Panc1 (cell line): ENCODE results near the gene COL13A1.

ENCODE experiments used
- CTCF ChIP-seq: fragments of 450-650 bp; IDR thresholded peaks from 2 replicates; pipeline ENCODE4 v1.5.1; 2017; ENCODE audit warnings: mild to moderate bottlenecking
- POLR2AphosphoS5 ChIP-seq: IDR thresholded peaks from 2 replicates; pipeline ENCODE4 v1.6.1; 2012; ENCODE audit warnings: mild to moderate bottlenecking, low read depth, low read length, moderate library complexity
- TCF7L2 ChIP-seq: IDR thresholded peaks from 2 replicates; pipeline ENCODE4 v1.6.1; 2011; ENCODE audit warnings: mild to moderate bottlenecking, low read depth, low read length, inconsistent platforms

- no peak for TF ChIP-seq POLR2AphosphoS5
- TF ChIP-seq CTCF = no peak
- no peak for TF ChIP-seq TCF7L2
Observed at GRCh38 chr10:69888882-69889584, 87.3 kb downstream of the COL13A1 start.
